ENCODE measurements around the gene SRPK1. TPM values are rescaled to one million over a fixed set of nuclear protein-coding genes. Genes with fewer than 3 reads are reported as not detected.

SRPK1 gene
- total and polyA plus RNA-seq, 8 donors: 8.8 to 34.9 (median 27.1) TPM

GRCh38 chr6:35967076-35967774, 46.3 kb upstream of the SRPK1 start:
- ATAC-seq: peak; percentile 58 to 99 (median 90)
- Histone ChIP-seq H3K27ac (peak overlapping the region in 1 of 4 donors; percentile 6), H3K4me1 (peaks cover 0 to 13% (median 0%) of the 10 kb centered on the region in 3 donors), H3K36me3 (no peaks in the 10 kb centered on the region), H3K9me3 (no peaks in the 10 kb centered on the region), H3K4me3 (no peak overlapping the region), H3K27me3 (no peaks in the 10 kb centered on the region)
- TF ChIP-seq CTCF (IDR thresholded peaks at IDR 0.05): no peak
- intact Hi-C loops (cut with DNase I): no loop called here
- no peak for DNase-seq
- no peak for FAIRE-seq
- WGBS, 2 donors: 57 to 58% methylated on average over 4 of the region's 4 CpGs

- no peak for TF ChIP-seq CTCF (IDR thresholded peaks at IDR 0.05)
- DNase-seq (no peak), ATAC-seq (no peak), FAIRE-seq (no peak)
- no peaks in the 10 kb centered on the region for H3K27me3 ChIP-seq
- H3K27ac ChIP-seq: no peak overlapping the region
- no peaks in the 10 kb centered on the region for H3K9me3 ChIP-seq
- no peak overlapping the region for H3K4me3 ChIP-seq
- 67 to 68% methylated on average over 14 of the region's 14 CpGs for WGBS, 2 donors
- intact Hi-C loops (cut with DNase I): no loop called here
- H3K36me3 ChIP-seq: no peaks in the 10 kb centered on the region
- H3K4me1 ChIP-seq: peaks cover 0 to 13% (median 0%) of the 10 kb centered on the region in 3 donors
Measured at GRCh38 chr6:35962779-35963560, 42.1 kb upstream of the SRPK1 start.

- Histone ChIP-seq H3K27me3 (no peaks in the 10 kb centered on the region), H3K27ac (no peak overlapping the region), H3K4me1 (no peaks in the 10 kb centered on the region), H3K4me3 (no peak overlapping the region), H3K9me3 (no peaks in the 10 kb centered on the region), H3K36me3 (no peaks in the 10 kb centered on the region)
- FAIRE-seq: no peak
- intact Hi-C loops (cut with DNase I): no loop called here
- no peak for TF ChIP-seq CTCF (IDR thresholded peaks at IDR 0.05)
- 91 to 92% methylated on average over 2 of the region's 2 CpGs for WGBS, 2 donors
- no peak for DNase-seq
- no peak for ATAC-seq
Measured at GRCh38 chr6:35960187-35960586, 39.3 kb upstream of the SRPK1 start.

GRCh38 chr6:35955970-35956369, 35.1 kb upstream of the SRPK1 start:
- DNase-seq: no peak

More at GRCh38 chr6:35955970-35956369, 35.1 kb upstream of the SRPK1 start:
- ATAC-seq (no peak), FAIRE-seq (no peak)
- intact Hi-C loops (cut with DNase I): no loop called here
- Histone ChIP-seq H3K27ac (no peak overlapping the region), H3K27me3 (no peaks in the 10 kb centered on the region), H3K4me1 (no peaks in the 10 kb centered on the region), H3K36me3 (no peaks in the 10 kb centered on the region), H3K4me3 (no peak overlapping the region), H3K9me3 (no peaks in the 10 kb centered on the region)
- no peak for TF ChIP-seq CTCF (IDR thresholded peaks at IDR 0.05)
- WGBS, 2 donors: 73 to 76% methylated on average over 4 of the region's 4 CpGs
